CD4-positive, alpha-beta T cell treated with Interleukin-17A for 4 hours (primary cell): ENCODE measurements around the gene WNT16.
"Not testable (repeated sequence)": the region's sequence is repeated elsewhere in the genome, so short reads cannot be mapped to it uniquely, and the experiment has no call there.

Source experiments
- DNase-seq: peaks from one replicate; pipeline ENCODE4 v3.0.0-alpha.2; 2020; ENCODE audit warnings: mixed read lengths

The WNT16 gene

GRCh38 chr7:121328508-121329190 is at the start of gene WNT16:
Gene WNT16, plus strand, starts transcription at chr7:121329000. Its CDS starts 293 bp downstream, at chr7:121329293.
- no peak for DNase-seq

GRCh38 chr7:121279060-121279620 is 49.7 kb upstream of the WNT16 start:
- no peak for DNase-seq

DNA sequence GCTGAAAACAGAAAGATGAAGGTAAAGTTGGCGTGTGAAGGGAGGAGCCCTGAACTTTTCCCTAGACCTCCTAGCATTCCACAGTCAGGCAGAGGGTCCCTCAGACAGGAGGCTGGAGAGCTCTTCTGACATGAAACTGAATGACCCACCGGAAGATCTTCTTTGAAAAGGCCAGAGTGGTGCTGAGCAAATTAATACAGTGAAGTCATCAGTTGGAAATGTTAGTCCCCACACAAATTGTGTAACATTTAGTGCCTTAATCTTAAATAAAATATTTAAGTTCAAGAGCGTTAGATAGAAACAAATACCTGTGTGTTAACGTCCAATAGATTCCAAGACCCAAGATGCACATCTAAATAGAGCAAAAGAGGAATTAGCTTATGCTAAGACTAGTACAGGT is 49.0 kb upstream of the WNT16 start:
- no peak for DNase-seq

DNA sequence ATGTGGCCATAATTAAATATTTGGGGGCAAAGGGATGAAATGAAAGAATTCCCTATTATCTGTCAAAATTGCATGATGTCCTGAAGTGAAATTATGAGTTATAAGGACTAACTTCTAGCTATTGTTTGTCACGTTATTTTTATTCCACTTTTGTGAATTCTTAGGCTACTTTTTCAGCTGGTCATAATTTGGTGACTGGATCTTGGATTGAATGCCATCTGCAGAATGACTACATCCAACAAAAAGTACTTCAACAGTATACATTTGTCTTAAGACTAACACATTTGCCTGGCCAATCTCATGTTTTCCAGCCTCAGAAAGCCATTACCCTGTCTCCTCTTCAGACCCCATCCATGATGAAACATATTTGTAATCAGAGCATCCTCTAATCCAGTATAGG is 48.1 kb upstream of the WNT16 start:
- DNase-seq: no peak

DNA sequence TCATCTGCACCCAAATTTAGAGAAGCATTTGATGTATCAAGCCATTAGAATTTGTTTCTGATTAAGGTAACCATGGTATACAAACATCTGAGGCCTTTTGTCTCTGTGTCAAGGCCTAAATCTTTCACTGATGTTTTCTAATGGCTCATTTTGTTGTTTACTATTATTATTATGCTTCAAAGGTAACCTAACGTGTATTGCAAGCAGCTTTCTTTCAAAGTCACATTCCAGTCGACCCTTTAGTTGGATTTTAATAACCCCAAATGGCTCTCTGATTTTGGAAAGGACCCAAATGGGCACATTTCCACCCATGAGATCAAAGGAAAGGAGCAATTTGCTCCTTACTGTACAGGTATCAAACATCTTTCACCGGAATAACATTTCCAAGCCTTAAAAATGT is 46.7 kb upstream of the WNT16 start:
- no peak for DNase-seq

- no peak for DNase-seq
Observed at GRCh38 chr7:121285066-121285667, 43.6 kb upstream of the WNT16 start.

DNA sequence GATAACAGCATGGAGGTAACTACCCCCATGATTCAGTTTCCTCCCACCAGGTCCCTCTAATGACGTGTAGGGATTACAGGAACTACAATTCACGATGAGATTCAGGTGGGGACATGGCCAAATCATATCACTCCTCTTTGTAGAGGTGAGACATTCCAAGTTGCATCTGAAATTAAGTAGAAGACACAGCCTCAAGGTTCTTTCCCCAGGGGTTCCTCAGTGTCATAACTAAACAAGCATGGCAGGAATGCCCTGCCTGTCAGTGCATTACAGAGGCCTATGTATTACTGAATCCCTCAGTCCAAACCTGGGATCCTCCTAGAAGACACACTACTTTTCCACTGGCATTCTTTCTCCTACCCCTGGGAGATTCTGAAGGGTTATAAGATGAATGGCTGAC is 42.6 kb upstream of the WNT16 start:
- no peak for DNase-seq

DNA sequence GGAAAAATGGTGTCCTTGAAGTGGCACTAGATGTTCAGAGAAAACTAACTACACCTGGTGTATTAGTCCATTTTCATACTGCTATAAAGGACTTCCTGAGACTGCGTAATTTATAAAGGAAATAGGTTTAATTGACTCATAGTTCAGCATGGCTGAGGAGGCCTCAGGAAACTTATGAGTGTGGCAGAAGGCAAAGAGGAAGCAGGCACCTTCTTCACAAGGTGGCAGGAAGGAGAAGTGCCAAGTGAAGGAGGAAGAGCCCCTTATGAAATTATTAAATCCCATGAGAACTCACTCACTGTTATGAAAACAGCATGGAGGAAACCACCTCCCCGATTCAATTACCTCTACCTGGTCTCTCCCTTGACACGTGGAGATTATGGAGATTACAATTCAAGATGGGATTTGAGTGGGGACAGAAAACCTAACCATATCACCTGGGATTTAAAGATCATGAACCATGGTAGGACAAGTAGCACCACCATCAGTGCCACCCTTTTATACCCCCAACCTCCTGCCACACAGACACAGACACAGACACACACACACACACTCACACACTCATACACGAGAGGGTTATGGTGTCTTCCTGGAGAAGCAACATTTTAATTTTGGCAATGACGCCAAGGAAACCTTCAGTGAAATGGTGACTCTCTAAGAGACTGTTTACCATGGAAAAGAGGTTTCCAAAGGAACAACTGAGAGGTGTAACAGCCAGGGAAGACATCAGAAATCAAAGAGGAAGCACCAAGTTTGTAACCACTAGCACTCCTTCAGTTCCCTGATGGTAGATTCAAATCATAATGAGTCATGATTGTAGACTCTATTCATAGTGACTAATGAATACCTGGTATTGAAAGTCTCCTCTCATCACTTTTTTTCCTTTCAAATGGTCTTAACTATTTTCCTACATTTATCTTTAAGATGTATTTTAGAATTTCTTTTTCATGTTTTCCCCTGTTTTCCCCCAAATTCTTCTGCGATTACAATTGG is 41.8 kb upstream of the WNT16 start:
- DNase-seq: no peak

DNA sequence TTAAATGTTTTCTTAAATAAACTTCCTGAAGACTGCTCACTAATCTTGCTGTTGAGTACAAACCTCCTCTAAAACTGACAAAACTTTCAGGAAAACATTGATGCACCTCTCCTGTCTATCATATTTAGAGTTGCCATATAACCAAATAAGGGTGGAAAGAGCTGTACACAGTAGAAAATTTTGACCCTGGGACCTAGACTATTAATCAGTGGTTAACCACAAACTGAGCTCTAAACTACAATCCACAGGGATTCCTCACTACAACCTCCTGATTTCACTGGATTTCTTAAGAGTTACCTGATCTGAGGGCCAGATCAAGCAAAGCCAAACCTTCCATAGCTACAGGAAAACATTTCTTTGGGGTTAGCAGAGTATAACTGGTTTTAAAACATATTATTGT is 39.9 kb upstream of the WNT16 start:
- DNase-seq: no peak

DNA sequence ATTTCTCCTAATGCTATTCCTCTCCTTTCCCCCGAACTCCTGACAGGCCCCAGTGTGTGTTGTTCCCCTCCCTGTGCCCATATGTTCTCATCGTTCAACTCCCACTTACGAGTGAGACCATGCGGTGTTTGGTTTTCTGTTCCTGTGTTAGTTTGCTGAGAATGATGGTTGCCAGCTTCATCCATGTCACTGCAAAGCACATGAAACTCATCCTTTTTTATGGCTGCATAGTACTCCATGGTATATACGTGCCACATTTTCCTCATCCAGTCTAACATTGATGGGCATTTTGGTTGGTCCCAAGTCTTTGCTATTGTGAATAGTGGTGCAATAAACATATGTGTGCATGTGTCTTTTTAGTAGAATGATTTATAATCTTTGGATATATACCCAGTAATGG is 38.9 kb upstream of the WNT16 start:
- not testable (repeated sequence) for DNase-seq

DNA sequence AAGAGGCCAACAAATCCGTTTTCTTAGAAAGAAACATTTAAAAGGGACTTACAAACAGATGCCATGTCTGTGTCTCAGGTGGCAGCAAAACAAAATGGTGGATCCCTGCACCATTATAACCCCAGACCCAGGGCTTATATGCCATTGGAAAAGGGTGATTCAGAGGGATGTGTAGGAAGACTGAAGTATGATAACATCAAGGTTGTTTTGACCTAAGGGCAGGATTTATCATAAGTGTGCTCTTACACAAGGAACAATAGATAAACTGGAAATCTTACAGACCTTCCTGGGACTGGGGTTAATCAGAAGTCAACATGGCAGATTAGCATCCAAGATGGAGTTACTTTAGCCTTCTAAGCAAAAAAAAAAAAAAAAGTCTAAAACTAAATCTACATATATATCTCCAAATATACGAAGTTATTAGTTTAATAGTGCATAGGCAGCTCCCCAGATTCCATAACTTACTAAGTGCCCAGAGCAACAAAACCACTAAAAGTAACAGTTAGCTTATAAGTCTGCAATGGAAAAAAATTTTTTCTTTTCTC is 34.3 kb upstream of the WNT16 start:
- no peak for DNase-seq

DNA sequence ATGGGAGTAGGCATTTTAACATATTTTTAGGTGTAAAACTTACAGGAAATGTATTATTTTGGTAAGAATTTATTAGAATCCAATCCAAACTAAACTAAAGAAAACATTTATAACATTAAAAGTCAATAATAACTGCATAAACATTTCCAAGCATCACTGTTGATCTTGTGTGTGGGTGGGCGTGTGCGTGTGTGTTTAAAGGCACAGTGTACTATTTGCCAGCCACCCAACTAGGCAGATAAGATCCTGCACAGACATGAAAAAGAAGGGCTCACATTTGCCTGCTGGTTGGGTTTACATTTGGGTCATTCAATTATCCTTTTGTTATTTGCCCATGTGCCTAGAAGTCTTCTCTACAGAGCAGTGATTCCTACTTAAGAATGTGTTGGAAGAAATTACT is 31.0 kb upstream of the WNT16 start:
- DNase-seq: no peak

- no peak for DNase-seq
Observed at GRCh38 chr7:121298831-121299239, 30.0 kb upstream of the WNT16 start.

- no peak for DNase-seq
Observed at GRCh38 chr7:121300685-121301420, 27.9 kb upstream of the WNT16 start.

GRCh38 chr7:121301446-121302213 is 27.2 kb upstream of the WNT16 start:
- no peak for DNase-seq

DNA sequence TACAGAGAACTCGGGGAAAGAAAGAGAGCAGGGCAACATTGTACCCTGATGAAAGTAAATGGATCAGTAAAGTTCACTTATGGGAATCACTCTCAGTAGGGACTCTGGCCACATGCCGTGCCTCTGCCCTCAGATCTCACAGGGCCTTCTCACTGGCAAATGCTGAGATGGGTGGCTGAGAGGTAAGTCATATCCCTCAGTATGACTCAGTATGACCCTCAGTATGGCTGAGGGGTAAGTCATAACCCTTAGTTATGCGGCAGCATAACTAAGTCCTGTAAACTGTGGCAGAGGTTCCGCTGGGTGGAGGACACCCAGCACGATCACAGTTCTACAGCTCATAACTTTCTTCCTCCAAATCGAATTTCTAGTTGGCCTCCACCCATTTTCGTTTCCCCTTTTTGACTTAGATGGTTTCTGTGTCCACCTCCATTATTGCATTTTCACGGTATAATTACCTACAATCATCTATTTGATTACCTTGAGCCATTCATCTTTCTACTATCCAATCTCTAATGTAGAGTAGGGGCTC is 26.5 kb upstream of the WNT16 start:
- DNase-seq: no peak

GRCh38 chr7:121303422-121304101 is 25.2 kb upstream of the WNT16 start:
- DNase-seq: no peak

DNA sequence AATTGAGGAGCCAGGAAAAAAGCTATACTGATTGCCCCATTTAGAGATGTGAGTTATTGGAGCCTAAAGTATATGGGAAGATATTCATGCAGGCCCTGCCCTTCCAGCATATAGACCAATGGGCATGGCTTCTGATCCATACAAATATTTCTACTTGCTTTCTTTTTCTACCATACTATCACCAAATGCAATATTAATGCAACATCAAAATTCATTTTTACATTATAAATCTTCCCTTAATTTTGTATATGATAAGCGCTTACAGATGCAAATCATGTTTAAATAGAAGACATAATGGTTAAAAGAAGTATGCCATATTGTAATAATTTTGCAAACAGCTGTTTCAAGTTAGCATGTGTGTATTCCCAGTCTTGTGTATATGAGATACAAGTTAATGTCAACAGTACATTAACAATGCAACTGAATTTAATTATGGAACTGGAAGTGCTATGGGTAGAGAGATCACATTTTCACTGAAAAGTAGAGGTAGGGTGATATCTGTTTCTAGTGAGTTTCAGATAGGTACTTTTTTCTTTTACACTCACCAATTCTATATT is 24.6 kb upstream of the WNT16 start:
- DNase-seq: no peak

DNA sequence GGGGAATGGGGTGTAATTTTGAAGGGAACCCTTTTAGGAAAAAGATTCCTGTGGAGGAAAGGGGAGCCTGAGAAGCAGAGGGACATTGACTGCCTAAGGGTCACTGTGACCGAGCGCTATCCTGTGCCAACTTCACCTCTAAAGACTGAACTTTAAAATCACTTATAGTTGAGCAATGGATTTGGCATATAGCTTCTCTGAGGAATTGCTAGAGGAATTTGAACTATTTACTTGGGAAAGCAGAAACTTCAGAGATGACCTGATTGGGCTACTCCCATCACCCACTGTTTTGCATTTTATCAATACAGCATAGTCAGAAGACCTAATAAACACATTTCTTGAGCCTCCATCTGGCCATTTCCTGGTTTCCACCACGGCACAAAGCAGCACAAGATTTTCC is 23.7 kb upstream of the WNT16 start:
- DNase-seq: no peak

- no peak for DNase-seq
Observed at GRCh38 chr7:121306565-121306964, 22.2 kb upstream of the WNT16 start.
